ENCODE data around the gene BCOR. TPM values are rescaled to one million over a fixed set of nuclear protein-coding genes. Genes with fewer than 3 reads are reported as not detected.

The BCOR gene
- total RNA-seq, 1 experiment from 2014 or later = 35.1 TPM

DNA sequence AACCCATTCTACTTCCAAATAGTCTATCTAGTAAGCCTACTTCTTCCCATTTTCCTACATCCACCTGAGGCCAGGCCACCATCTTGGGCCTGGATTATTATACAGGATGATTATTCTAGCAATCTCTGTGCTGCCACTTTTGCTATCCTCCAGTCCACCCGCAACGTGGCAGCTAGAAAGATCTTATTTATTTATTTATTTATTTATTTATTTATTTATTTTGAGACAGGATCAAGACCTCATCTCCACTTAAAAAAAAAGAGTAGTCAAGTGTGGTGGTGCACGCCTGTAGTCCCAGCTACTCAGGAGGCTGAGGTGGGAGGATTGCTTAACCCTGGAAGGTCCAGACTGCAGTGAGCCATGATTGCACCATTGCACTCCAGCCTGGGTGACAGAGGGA, 15.2 kb upstream of the BCOR start (continued):
- no peak for TF ChIP-seq RAD21 (IDR thresholded peaks at IDR 0.05; ENCODE audit: low read depth)
- TF ChIP-seq CTCF (IDR thresholded peaks at IDR 0.05 in 2 of 3, conservative IDR thresholded peaks at IDR 0.05 in 1 of 3; ENCODE audit: borderline replicate concordance in 1 of 3, insufficient read depth in 1 of 3, low read depth in 2 of 3, low read length in 2 of 3) = no peak
- no peak for TF ChIP-seq YY1 (IDR thresholded peaks at IDR 0.05; ENCODE audit: extremely low read depth, insufficient replicate concordance, low read depth, low read length)
- TF ChIP-seq ZFX (IDR thresholded peaks at IDR 0.05) = no peak
- no peak for TF ChIP-seq SP1 (IDR thresholded peaks at IDR 0.05; ENCODE audit: low read depth)

DNA sequence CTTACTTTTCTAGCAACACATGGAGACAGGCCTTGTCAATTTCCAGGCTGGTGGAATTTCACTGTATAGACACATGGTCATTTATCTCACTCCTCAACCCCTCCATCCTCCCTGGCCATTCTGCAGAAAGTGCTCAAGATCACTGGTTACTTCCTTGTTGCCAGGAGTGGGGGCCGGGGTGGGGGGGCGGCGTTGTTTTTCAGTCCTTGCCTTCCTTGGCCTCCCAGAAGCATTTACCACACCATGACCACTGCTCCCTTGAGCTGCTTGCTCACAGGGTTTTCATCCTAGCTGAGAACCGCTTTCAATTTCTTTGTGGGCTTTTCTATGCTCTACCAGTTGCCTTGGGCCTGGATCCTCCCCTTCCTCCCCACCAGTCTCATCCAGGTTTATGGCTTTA, 14.1 kb upstream of the BCOR start:
- ChIA-PET CTCF (no interaction called here), RAD21 (ENCODE audit: low non-redundant PET in 1 of 2, low total read pairs in 2 of 2, uncharacterized antibody in 2 of 2, unreplicated experiment in 2 of 2) (no interaction called here), POLR2A (no interaction called here)
- no peak overlapping the region for H3K9ac ChIP-seq (ENCODE audit: low read length)
- no peaks in the 10 kb centered on the region for H3K9me3 ChIP-seq (ENCODE audit: control insufficient read depth in 1 of 2, insufficient read depth in 1 of 2, low read depth in 1 of 2, low read length in 2 of 2)
- H3K79me2 ChIP-seq (ENCODE audit: insufficient read depth, low read length) = peaks cover 10% of the 10 kb centered on the region; the same call in 1 of the 2 replicates
- intact Hi-C loops (cut with micrococcal nuclease) = no loop called here
- H3K27ac ChIP-seq (ENCODE audit: low read depth, low read length) = no peak overlapping the region
- no peak overlapping the region for H2AFZ ChIP-seq (ENCODE audit: low read depth, low read length, poor library complexity, severe bottlenecking)
- no peaks in the 10 kb centered on the region for H3K27me3 ChIP-seq (ENCODE audit: insufficient read depth, low read length)
- peaks cover 31 to 46% of the 10 kb centered on the region in 2 experiments for H3K4me1 ChIP-seq (ENCODE audit: control insufficient read depth in 1 of 2, insufficient read depth in 2 of 2, low read length in 2 of 2)
- H3K36me3 ChIP-seq (ENCODE audit: control insufficient read depth in 1 of 2, insufficient read depth in 2 of 2, low read length in 2 of 2) = no peaks in the 10 kb centered on the region
- no peak for ATAC-seq
- H3K4me3 ChIP-seq (replicated peaks in 1 of 2; ENCODE audit: low read depth in 1 of 2, low read length in 2 of 2) = no peak overlapping the region
- no peaks in the 10 kb centered on the region for H3K9me2 ChIP-seq (ENCODE audit: insufficient read depth)
- no peak for DNase-seq (ENCODE audit: low read depth, low spot score)
- no peaks in the 10 kb centered on the region for H4K20me1 ChIP-seq (ENCODE audit: insufficient read depth)
- H3K4me2 ChIP-seq (ENCODE audit: low read length) = no peak overlapping the region; the same call in 1 of the 2 replicates
- no TSS peak for BruUV-seq (replicated peaks)
- TF ChIP-seq CTCF (IDR thresholded peaks at IDR 0.05 in 2 of 3, conservative IDR thresholded peaks at IDR 0.05 in 1 of 3; ENCODE audit: borderline replicate concordance in 1 of 3, insufficient read depth in 1 of 3, low read depth in 2 of 3, low read length in 2 of 3) (no peak), MAX (IDR thresholded peaks at IDR 0.05) (no peak), FOSL1 (IDR thresholded peaks at IDR 0.05; ENCODE audit: low read depth) (no peak), CEBPB (IDR thresholded peaks at IDR 0.05; ENCODE audit: low read depth) (no peak), SP1 (IDR thresholded peaks at IDR 0.05; ENCODE audit: low read depth) (no peak), EZH2 (IDR thresholded peaks at IDR 0.05) (no peak), ZFX (IDR thresholded peaks at IDR 0.05) (no peak), EGR1 (IDR thresholded peaks at IDR 0.05; ENCODE audit: low read depth) (no peak), POLR2AphosphoS5 (IDR thresholded peaks at IDR 0.05; ENCODE audit: low read depth, low read length) (no peak), TCF7L2 (IDR thresholded peaks at IDR 0.05; ENCODE audit: borderline replicate concordance, extremely low read depth, insufficient read depth, insufficient read length) (no peak), ELF1 (IDR thresholded peaks at IDR 0.05; ENCODE audit: borderline replicate concordance, low read depth) (no peak)
- TF ChIP-seq, protein P1, sequence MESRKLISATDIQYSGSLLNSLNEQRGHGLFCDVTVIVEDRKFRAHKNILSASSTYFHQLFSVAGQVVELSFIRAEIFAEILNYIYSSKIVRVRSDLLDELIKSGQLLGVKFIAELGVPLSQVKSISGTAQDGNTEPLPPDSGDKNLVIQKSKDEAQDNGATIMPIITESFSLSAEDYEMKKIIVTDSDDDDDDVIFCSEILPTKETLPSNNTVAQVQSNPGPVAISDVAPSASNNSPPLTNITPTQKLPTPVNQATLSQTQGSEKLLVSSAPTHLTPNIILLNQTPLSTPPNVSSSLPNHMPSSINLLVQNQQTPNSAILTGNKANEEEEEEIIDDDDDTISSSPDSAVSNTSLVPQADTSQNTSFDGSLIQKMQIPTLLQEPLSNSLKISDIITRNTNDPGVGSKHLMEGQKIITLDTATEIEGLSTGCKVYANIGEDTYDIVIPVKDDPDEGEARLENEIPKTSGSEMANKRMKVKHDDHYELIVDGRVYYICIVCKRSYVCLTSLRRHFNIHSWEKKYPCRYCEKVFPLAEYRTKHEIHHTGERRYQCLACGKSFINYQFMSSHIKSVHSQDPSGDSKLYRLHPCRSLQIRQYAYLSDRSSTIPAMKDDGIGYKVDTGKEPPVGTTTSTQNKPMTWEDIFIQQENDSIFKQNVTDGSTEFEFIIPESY (IDR thresholded peaks at IDR 0.05; ENCODE audit: extremely low read depth, insufficient replicate concordance, low read length) = no peak
- TF ChIP-seq, protein P2, sequence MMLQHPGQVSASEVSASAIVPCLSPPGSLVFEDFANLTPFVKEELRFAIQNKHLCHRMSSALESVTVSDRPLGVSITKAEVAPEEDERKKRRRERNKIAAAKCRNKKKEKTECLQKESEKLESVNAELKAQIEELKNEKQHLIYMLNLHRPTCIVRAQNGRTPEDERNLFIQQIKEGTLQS (IDR thresholded peaks at IDR 0.05) = no peak
